ENCODE data around the gene CNKSR3.

GRCh38 chr6:154347981-154348380 lies 162.5 kb downstream of the CNKSR3 start:
- TF ChIP-seq POLR2A (IDR thresholded peaks at IDR 0.05; ENCODE audit: low read depth, low read length) (no peak), POLR2AphosphoS5 (IDR thresholded peaks at IDR 0.05; ENCODE audit: low read depth, low read length) (no peak)
